HG02885 (cell line): ENCODE measurements around the gene FPR1.

Experiments
- ATAC-seq: cut with Tn5 transposase; IDR thresholded peaks from one replicate; pipeline ENCODE4 v1.9.1; 2021; ENCODE audit warnings: mild to moderate bottlenecking; ENCODE audit not compliant: unreplicated experiment, poor library complexity

FPR1 gene

GRCh38 chr19:51710163-51710562 is 41.5 kb downstream of the FPR1 start:
- no peak for ATAC-seq

- ATAC-seq, result no peak
These were observed 42.1 kb downstream of the FPR1 start for GRCh38 chr19:51709575-51709974.

DNA sequence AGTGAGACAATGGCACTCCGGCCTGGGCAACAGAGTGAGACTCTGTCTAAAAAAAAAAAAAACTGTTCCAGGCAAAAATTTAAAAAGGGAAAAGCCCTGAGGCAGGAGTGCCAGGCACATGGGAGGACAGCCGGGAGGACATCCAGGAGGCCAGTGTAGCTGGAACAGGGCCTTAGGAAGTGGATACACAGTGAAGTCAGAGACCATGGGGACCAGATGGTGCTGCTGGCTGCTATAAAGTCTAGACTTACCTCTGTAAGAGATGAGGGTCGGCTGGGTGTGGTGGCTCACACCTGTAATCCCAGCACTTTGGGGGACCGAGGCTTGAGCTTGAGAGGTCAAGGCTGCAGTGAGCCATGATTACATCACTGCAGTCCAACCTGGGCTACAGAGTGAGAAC is 42.9 kb downstream of the FPR1 start:
- ATAC-seq, result no peak

DNA sequence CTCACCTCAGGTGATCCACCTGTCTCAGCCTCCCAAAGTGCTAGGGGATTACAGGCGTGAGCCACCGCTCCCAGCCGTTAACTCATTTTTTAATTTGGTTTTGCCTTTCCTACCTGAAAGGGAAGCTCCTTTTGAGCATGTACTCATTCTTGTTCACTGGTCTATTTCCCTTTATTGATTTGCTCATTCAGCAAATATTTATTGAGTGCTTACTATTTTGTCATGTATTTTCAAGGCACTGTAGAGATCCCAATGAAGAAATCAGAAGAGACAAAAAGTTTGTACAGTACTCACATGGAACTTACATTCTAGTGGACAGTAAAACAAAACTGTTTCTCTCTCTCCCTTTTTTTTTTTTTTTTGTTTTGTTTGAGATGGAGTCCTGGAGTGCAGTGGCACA is 44.8 kb downstream of the FPR1 start:
- no peak for ATAC-seq

GRCh38 chr19:51706296-51706695 is 45.4 kb downstream of the FPR1 start:
- ATAC-seq, result no peak

DNA sequence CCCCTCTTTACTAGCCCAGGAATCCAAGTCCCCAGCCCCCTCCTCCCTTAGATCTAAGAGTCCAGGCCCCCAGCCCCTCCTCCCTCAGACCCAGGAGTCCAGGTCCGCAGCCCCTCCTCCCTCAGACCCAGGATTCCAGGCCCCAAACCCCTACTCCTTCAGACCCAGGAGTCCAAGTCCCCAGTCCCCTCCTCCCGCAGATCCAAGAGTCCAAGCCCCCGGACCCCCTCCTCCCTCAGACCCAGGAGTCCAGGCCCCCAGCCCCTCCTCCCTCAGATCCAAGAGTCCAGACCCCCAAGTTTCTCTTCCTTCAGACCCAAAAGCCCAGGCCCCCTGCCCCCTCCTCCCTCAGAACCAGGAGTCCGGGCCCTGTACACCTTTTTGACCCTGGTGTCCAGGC is 47.1 kb downstream of the FPR1 start:
- ATAC-seq, result no peak

GRCh38 chr19:51703575-51704515 is 47.8 kb downstream of the FPR1 start:
- ATAC-seq, result peak; percentile 93

- no peak for ATAC-seq
These were observed 48.7 kb downstream of the FPR1 start for GRCh38 chr19:51702825-51703574.

- no peak for ATAC-seq
These were observed 49.4 kb downstream of the FPR1 start for GRCh38 chr19:51702103-51702824.

DNA sequence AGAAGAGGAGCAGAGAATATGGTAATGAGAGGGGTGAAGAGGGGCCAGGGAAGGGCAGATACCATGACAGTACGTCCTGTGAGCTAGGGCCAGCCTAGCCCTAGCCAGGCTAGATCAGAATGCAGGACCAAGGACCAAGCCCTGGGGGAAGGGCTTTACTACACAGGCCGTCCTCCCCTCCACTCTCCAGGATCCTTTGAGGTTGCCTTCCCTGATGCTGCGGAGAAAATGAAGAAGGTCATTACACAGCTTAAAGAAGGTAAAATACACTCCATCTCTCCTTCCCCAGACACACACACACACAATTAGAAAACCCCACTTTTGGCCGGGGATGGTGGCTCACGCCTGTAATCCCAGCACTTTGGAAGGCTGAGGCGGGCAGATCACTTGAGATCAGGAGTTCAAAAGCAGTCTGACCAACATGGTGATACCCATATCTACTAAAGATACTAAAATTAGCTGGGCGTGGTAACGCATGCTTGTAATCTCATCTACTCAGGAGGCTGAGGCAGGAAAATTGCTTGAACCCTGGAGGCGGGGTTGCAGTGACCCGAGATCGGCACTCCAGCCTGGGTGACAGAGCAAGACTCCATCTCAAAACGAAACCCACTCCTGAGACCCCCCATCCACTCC is 50.1 kb downstream of the FPR1 start:
- no peak for ATAC-seq

DNA sequence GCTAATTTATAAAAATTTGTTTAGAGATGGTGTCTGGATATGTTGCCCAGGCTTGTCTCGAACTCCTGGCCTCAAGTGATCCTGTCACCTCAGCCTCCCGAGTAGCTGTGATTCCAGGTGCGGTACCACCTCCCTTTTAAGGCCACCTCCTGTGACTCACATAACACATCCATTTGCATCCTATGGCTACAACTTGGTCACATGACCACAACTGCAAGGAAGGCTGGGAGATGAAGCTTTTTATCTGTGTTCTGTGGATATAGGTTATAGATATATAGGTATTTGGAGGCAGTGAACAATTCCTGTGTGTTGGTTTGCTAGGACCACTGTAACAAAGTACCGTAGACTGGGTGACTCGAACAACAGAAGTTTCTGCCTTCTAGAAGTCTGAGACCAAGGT is 52.5 kb downstream of the FPR1 start:
- no peak for ATAC-seq

GRCh38 chr19:51698296-51698695 is 53.4 kb downstream of the FPR1 start:
- ATAC-seq, result no peak

GRCh38 chr19:51697169-51697776 is 54.4 kb downstream of the FPR1 start:
- ATAC-seq, result no peak

DNA sequence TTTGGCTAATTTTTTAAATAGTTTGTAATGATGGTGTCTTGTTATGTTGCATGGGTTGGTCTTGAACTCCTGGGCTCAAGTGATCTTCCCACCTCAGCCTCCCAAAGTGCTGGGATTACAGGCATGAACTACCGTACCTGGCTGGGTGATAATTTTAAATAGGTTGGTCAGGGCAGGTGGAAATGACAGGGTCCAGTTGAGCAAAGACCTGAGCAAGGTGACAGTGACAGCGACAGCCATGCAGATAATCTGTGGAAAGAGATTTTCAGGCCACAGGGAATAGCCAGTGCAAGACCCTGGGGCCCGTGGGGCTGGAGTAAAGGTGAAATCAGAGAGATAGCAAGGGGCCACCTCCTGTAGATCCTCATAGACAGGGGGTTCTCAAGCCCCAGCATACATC is 55.1 kb downstream of the FPR1 start:
- ATAC-seq, result no peak
